Measurements from ENCODE around the gene JARID2.

- TF ChIP-seq CHD1 (IDR thresholded peaks at IDR 0.05; ENCODE audit: low read depth, low read length) (no peak), CTCF (conservative IDR thresholded peaks at IDR 0.05; ENCODE audit: low read depth, low read length) (no peak), POLR2A (IDR thresholded peaks at IDR 0.05; ENCODE audit: low read depth, low read length) (no peak), MAZ (IDR thresholded peaks at IDR 0.05; ENCODE audit: borderline replicate concordance, low read depth, low read length) (peak; percentile 28; the same call in 1 of the 2 replicates), ELK1 (IDR thresholded peaks at IDR 0.05; ENCODE audit: borderline replicate concordance, low read depth, low read length) (no peak), CEBPB (IDR thresholded peaks at IDR 0.05; ENCODE audit: low read depth, low read length) (0 out of 2 replicates have a peak, but pooled peaks have one; percentile 17), SMC3 (IDR thresholded peaks at IDR 0.05; ENCODE audit: low read depth, low read length) (no peak), RAD21 (IDR thresholded peaks at IDR 0.05; ENCODE audit: low read length) (no peak), USF2 (IDR thresholded peaks at IDR 0.05; ENCODE audit: low read depth, low read length) (no peak), NFE2L2 (IDR thresholded peaks at IDR 0.05; ENCODE audit: low read depth, low read length) (no peak), RFX5 (IDR thresholded peaks at IDR 0.05; ENCODE audit: low read depth, low read length) (no peak)
Observed at GRCh38 chr6:15501826-15502445, 256.1 kb downstream of the JARID2 start.
